ENCODE measurements around the gene PHYKPL. TPM values are rescaled to one million over a fixed set of nuclear protein-coding genes. Genes with fewer than 3 reads are reported as not detected.

PHYKPL gene
- polyA plus RNA-seq, 6 donors from 2014 or later: 42.4 to 72.9 (median 53.3) TPM

DNA sequence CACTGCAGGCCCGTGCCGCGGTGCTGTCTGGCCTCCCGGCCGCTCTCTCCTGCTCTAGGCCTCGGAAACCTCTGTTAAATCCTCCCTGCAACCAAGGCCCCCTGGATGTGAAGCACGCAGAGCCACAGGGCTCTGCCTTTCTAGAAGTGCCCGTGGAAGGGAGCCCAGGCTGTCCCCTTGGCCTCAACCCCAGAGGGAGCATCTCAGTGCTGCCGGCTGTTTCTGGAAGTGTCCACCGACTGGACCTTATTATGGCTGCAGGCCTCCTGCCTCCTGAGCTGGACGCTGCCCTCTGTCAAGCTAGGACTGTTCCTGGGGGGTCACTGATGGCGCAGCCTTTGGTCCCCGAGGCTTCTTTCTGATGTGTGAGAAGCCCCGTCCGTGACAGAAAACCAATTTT, 40.4 kb upstream of the PHYKPL start:
- Mint-ChIP-seq H3K9me3 (peaks cover 0 to 5% (median 0%) of the 10 kb centered on the region in 7 donors), H3K27me3 (peaks cover 0 to 25% (median 11%) of the 10 kb centered on the region in 3 donors), H3K4me1 (no peaks in the 10 kb centered on the region), H3K36me3 (peaks cover 0 to 5% of the 10 kb centered on the region in 2 donors), H3K4me3 (no peak overlapping the region), H3K27ac (no peak overlapping the region)
- no peak for DNase-seq
- ATAC-seq (ENCODE audit: low read depth in 2 of 2): no peak

DNA sequence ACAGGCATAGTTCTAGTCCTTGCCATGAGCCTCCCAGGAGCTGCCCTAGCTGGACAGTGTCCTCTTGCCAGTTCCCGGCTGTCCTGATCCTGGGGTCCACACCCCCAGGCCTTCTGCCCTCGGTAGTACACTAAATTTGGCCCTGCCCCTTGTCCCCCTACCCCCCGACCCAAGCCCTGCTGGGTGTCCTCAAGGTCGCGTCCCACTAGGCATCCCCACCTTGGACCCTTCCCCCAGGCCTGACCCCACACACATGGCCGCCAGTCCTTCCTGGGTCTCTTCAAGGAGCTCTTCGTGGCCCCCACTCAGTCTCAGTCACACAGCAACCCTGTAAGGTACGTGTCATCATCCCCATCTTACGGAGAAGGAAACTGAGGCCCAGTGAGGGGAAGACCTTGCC, 40.0 kb upstream of the PHYKPL start:
- Mint-ChIP-seq H3K9me3 (peaks cover 0 to 5% (median 0%) of the 10 kb centered on the region in 7 donors), H3K36me3 (peaks cover 0 to 5% of the 10 kb centered on the region in 2 donors), H3K4me3 (no peak overlapping the region), H3K4me1 (no peaks in the 10 kb centered on the region), H3K27ac (no peak overlapping the region), H3K27me3 (peaks cover 0 to 21% (median 8%) of the 10 kb centered on the region in 3 donors)
- DNase-seq: no peak
- no peak for ATAC-seq (ENCODE audit: low read depth in 2 of 2)

DNA sequence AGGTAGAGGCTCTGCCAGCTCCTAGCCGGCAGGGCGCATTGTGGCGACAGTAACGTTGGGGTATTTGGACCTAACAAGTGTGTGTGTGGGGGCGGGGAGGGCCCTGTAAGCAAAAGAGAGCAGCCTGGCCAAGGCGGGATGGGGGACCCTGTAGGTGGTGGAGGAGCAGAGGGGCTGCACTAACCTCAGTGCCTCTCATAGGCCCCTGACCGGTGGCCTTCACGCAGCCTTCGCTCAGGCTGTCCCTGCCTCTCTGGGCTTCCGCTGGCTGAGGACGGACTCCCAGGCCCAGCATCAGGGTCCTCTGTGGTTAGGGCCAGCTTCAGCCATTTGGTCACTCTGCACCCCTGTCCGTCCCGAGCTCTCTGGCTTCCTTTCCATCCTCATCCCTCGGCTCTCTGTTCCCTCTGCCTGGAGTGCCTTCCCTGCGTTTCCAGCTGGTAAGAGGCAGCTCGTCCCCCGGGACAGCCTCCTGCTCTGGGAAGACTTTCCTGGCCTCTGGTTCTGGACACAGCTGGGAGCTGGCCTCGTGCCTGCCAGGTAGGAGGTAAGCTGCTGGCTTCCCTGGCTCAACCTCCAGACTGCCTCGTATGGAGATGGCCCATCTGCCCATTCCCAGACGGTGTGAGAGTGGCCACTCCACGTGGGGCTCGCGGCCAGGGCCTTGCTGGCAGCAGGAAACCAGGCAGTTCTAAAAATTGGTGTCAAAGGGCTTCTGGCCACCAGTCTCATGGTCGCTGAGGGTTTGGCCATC, 39.3 kb upstream of the PHYKPL start:
- peaks cover 0 to 17% (median 6%) of the 10 kb centered on the region in 3 donors for H3K27me3 Mint-ChIP-seq
- ATAC-seq (ENCODE audit: low read depth in 2 of 2): no peak
- H3K4me3 Mint-ChIP-seq: no peak overlapping the region
- H3K9me3 Mint-ChIP-seq: peaks cover 0 to 5% (median 0%) of the 10 kb centered on the region in 7 donors
- no peak for DNase-seq
- H3K36me3 Mint-ChIP-seq: peaks cover 0 to 5% of the 10 kb centered on the region in 2 donors
- no peaks in the 10 kb centered on the region for H3K4me1 Mint-ChIP-seq
- no peak overlapping the region for H3K27ac Mint-ChIP-seq

- Mint-ChIP-seq H3K27ac (no peak overlapping the region), H3K36me3 (peaks cover 0 to 5% of the 10 kb centered on the region in 2 donors), H3K4me1 (no peaks in the 10 kb centered on the region), H3K4me3 (no peak overlapping the region), H3K9me3 (peaks cover 0 to 5% (median 0%) of the 10 kb centered on the region in 7 donors), H3K27me3 (peaks cover 0 to 17% (median 6%) of the 10 kb centered on the region in 3 donors)
- ATAC-seq (ENCODE audit: low read depth in 2 of 2) (no peak), DNase-seq (no peak)
These were observed 38.6 kb upstream of the PHYKPL start for GRCh38 chr5:178271231-178271630.

DNA sequence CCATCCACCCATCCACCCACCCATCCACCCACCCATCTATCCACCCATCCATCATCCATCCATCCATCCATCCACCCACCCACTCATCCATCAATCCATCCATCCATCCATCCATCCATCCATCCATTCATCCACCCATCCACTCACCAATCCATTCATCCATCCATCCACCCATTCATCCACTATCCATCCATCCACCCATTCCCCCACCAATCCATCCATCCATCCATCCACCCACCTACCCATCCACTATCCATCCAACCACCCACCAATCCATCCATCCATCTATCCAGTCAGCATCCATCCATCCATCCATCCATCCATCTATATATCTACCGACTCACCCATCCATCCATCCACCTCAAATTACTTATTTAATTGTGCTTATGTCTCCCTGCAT, 36.9 kb upstream of the PHYKPL start:
- H3K27me3 Mint-ChIP-seq: peaks cover 0 to 17% (median 6%) of the 10 kb centered on the region in 3 donors
- H3K4me3 Mint-ChIP-seq: peak overlapping the region in 1 of 8 donors; percentile 18
- H3K27ac Mint-ChIP-seq: no peak overlapping the region

DNA sequence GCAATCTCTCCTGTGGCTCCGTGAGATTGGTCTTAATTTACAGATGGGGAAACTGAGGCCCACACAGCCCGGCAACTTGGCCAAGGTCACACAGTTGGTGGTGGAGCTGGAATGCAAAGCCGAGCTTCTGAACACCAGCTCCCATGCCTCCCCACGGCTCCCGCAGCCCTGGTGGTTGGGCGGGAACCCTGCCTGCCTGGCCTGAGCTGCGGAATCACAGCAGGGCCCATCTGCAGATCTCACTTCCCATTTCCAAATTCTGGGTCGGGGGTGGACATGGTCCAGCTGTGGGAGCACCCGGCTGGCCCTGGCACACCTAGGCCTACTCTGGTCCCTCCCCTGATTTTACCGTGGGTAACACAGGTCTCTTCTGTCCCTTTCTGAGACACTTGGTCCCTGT, 35.3 kb upstream of the PHYKPL start:
- H3K27ac Mint-ChIP-seq: no peak overlapping the region
- no peak for DNase-seq
- peaks cover 0 to 17% (median 6%) of the 10 kb centered on the region in 3 donors for H3K27me3 Mint-ChIP-seq
- H3K36me3 Mint-ChIP-seq: peaks cover 0 to 7% of the 10 kb centered on the region in 2 donors
- no peak overlapping the region for H3K4me3 Mint-ChIP-seq
- peaks cover 0 to 10% (median 0%) of the 10 kb centered on the region in 7 donors for H3K9me3 Mint-ChIP-seq
- ATAC-seq (ENCODE audit: low read depth in 2 of 2): no peak
- no peaks in the 10 kb centered on the region for H3K4me1 Mint-ChIP-seq

More for the DNA sequence above, 36.9 kb upstream of the PHYKPL start:
- Mint-ChIP-seq H3K4me1 (no peaks in the 10 kb centered on the region), H3K9me3 (peaks cover 0 to 5% (median 0%) of the 10 kb centered on the region in 7 donors), H3K36me3 (no peaks in the 10 kb centered on the region)
- DNase-seq: no peak
- ATAC-seq (ENCODE audit: low read depth in 2 of 2): no peak

GRCh38 chr5:178267245-178267644, 34.6 kb upstream of the PHYKPL start:
- peaks cover 0 to 14% (median 0%) of the 10 kb centered on the region in 7 donors for H3K9me3 Mint-ChIP-seq
- H3K4me1 Mint-ChIP-seq: no peaks in the 10 kb centered on the region
- H3K27me3 Mint-ChIP-seq: peaks cover 0 to 17% (median 6%) of the 10 kb centered on the region in 3 donors
- DNase-seq (no peak), ATAC-seq (ENCODE audit: low read depth in 2 of 2) (no peak)
- peaks cover 0 to 13% of the 10 kb centered on the region in 2 donors for H3K36me3 Mint-ChIP-seq
- H3K27ac Mint-ChIP-seq: no peak overlapping the region
- H3K4me3 Mint-ChIP-seq: no peak overlapping the region

- ATAC-seq (ENCODE audit: low read depth in 2 of 2) (no peak), DNase-seq (no peak)
- H3K36me3 Mint-ChIP-seq: peaks cover 0 to 13% of the 10 kb centered on the region in 2 donors
- no peak overlapping the region for H3K4me3 Mint-ChIP-seq
- H3K27ac Mint-ChIP-seq: no peak overlapping the region
- peaks cover 0 to 14% (median 0%) of the 10 kb centered on the region in 7 donors for H3K9me3 Mint-ChIP-seq
- peaks cover 0 to 17% (median 4%) of the 10 kb centered on the region in 3 donors for H3K27me3 Mint-ChIP-seq
- H3K4me1 Mint-ChIP-seq: no peaks in the 10 kb centered on the region
These were observed 34.0 kb upstream of the PHYKPL start for GRCh38 chr5:178266581-178266980.

- Mint-ChIP-seq H3K27me3 (peaks cover 0 to 10% (median 0%) of the 10 kb centered on the region in 3 donors), H3K36me3 (peaks cover 0 to 13% of the 10 kb centered on the region in 2 donors), H3K9me3 (peaks cover 0 to 14% (median 0%) of the 10 kb centered on the region in 7 donors), H3K4me1 (no peaks in the 10 kb centered on the region), H3K27ac (peak overlapping the region in 1 of 6 donors; percentile 75), H3K4me3 (no peak overlapping the region)
- DNase-seq (no peak), ATAC-seq (ENCODE audit: low read depth in 2 of 2) (no peak)
These were observed 33.1 kb upstream of the PHYKPL start for GRCh38 chr5:178265746-178266145.

- no peak overlapping the region for H3K27ac Mint-ChIP-seq
- no peak overlapping the region for H3K4me3 Mint-ChIP-seq
- H3K36me3 Mint-ChIP-seq: peaks cover 0 to 13% of the 10 kb centered on the region in 2 donors
- peaks cover 0 to 3% (median 0%) of the 10 kb centered on the region in 3 donors for H3K4me1 Mint-ChIP-seq
- DNase-seq (no peak), ATAC-seq (ENCODE audit: low read depth in 2 of 2) (no peak)
- H3K27me3 Mint-ChIP-seq: no peaks in the 10 kb centered on the region
- H3K9me3 Mint-ChIP-seq: peaks cover 0 to 9% (median 0%) of the 10 kb centered on the region in 7 donors
These were observed 31.4 kb upstream of the PHYKPL start for GRCh38 chr5:178264044-178264443.

DNA sequence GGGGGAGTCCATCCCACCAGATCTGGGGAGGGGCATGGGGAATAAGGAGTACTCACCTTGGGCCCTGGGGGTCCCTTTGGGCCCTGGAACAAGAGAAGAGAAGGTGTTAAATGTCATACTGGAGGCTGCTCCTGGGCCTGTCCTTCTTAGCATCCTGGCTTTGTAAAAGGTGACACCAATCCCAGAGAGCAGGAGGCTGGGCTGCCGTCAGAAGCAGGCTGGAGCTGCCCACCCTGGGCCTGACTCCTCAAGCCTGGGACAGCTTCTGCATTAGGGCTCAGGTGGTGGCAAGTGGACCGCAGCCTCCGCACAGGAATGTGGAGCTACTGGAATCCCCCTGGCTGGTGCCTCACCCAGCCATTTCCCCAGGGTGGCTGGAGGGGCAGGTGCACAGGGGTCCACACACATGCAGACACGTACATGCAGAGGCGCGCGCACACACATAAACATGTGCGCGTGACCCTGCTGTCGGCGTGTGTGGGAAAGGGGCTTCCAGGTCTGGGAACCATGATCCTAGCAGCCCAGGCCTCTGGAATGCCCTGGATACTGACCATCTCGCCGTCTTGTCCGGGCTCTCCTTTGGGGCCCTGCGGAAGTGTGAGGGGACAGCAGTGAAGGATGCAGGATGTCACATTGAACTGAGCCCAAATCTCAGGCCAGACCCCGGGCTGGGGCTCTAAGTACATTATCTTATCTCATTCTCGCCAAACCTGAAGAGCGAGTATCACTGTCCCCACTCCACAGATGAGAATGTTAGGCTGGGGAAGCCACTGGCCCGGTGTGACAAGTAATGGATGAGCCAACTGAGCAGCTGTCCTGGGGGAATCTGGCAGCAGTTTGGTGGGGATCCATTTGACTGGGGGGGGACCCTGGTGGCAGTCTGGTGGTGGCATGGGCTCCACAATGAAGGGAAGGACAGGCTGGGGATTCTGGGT, 29.3 kb upstream of the PHYKPL start:
- Mint-ChIP-seq H3K4me3 (no peak overlapping the region), H3K4me1 (peaks cover 0 to 3% (median 1%) of the 10 kb centered on the region in 3 donors), H3K9me3 (peaks cover 0 to 9% (median 0%) of the 10 kb centered on the region in 7 donors), H3K27me3 (no peaks in the 10 kb centered on the region), H3K36me3 (peaks cover 0 to 13% of the 10 kb centered on the region in 2 donors), H3K27ac (peak overlapping the region in 1 of 6 donors; percentile 68)
- DNase-seq: no peak
- no peak for ATAC-seq (ENCODE audit: low read depth in 2 of 2)

GRCh38 chr5:178259623-178260536, 27.3 kb upstream of the PHYKPL start:
- peaks cover 0 to 13% of the 10 kb centered on the region in 2 donors for H3K36me3 Mint-ChIP-seq
- no peak overlapping the region for H3K4me3 Mint-ChIP-seq
- no peak for ATAC-seq (ENCODE audit: low read depth in 2 of 2)
- H3K27me3 Mint-ChIP-seq: no peaks in the 10 kb centered on the region
- H3K4me1 Mint-ChIP-seq: peaks cover 0 to 5% (median 3%) of the 10 kb centered on the region in 3 donors
- DNase-seq: no peak
- H3K9me3 Mint-ChIP-seq: peaks cover 0 to 9% (median 0%) of the 10 kb centered on the region in 7 donors
- H3K27ac Mint-ChIP-seq: peak overlapping the region in 1 of 6 donors; percentile 56
